Neural progenitor cell (in vitro differentiated cells): Measurements from ENCODE around the gene SOCS4. TPM values are rescaled to one million over a fixed set of nuclear protein-coding genes. Genes with fewer than 3 reads are reported as not detected.

Experiments
- DNase-seq: peaks from one replicate; pipeline ENCODE4 v3.0.0-alpha.2; 2016; ENCODE audit warnings: low spot score
- H2AFZ ChIP-seq: fragments of 200-600 bp; sonication (generic); replicated peaks from 2 replicates; pipeline ENCODE4 v1.6.1; 2016; ENCODE audit warnings: antibody characterized with exemption
- H3F3A ChIP-seq: fragments of 200-600 bp; sonication (generic); 2 replicates; pipeline ENCODE4 v1.6.1; 2016; ENCODE audit warnings: antibody characterized with exemption, low read depth
- H3K27ac ChIP-seq: fragments of 200-600 bp; sonication (generic); 2 replicates; pipeline ENCODE4 v1.5.1; 2016; ENCODE audit warnings: mild to moderate bottlenecking
- H3K27me3 ChIP-seq: fragments of 200-600 bp; sonication (generic); 2 replicates; pipeline ENCODE4 v1.6.1; 2016; ENCODE audit warnings: mild to moderate bottlenecking, moderate library complexity
- H3K36me3 ChIP-seq: fragments of 200-600 bp; sonication (generic); 2 replicates; pipeline ENCODE4 v1.5.1; 2016
- H3K4me1 ChIP-seq: fragments of 200-600 bp; sonication (generic); 2 replicates; pipeline ENCODE4 v1.6.1; 2016; ENCODE audit warnings: mixed run types
- H3K4me2 ChIP-seq: fragments of 200-600 bp; sonication (generic); 2 replicates; pipeline ENCODE4 v1.6.1; 2016
- H3K4me3 ChIP-seq: fragments of 200-600 bp; sonication (generic); 2 replicates; pipeline ENCODE4 v1.5.1; 2016
- H3K79me2 ChIP-seq: fragments of 200-600 bp; sonication (generic); 2 replicates; pipeline ENCODE4 v1.6.1; 2016; ENCODE audit warnings: low read depth
- H3K9ac ChIP-seq: fragments of 200-600 bp; sonication (generic); 2 replicates; pipeline ENCODE4 v1.6.1; 2016
- H3K9me3 ChIP-seq: fragments of 200-600 bp; sonication (generic); 2 replicates; pipeline ENCODE4 v1.5.1; 2016; ENCODE audit warnings: low read depth
- H4K20me1 ChIP-seq: fragments of 200-600 bp; sonication (generic); 2 replicates; pipeline ENCODE4 v1.6.1; 2016; ENCODE audit warnings: low read depth
- H3K27ac Mint-ChIP-seq: 3 replicates; pipeline ENCODE4 v1.8.0; 2021; ENCODE audit warnings: mixed read lengths
- H3K27me3 Mint-ChIP-seq: 2 replicates; pipeline ENCODE4 v1.8.0; 2022; ENCODE audit warnings: low read depth, mild to moderate bottlenecking, inconsistent platforms, moderate library complexity, mixed read lengths; ENCODE audit not compliant: insufficient read depth
- H3K36me3 Mint-ChIP-seq: 3 replicates; pipeline ENCODE4 v1.8.0; 2021; ENCODE audit warnings: mixed read lengths
- H3K4me1 Mint-ChIP-seq: 3 replicates; pipeline ENCODE4 v1.8.0; 2021; ENCODE audit warnings: mixed read lengths
- H3K4me3 Mint-ChIP-seq: 3 replicates; pipeline ENCODE4 v1.8.0; 2021; ENCODE audit warnings: mild to moderate bottlenecking, moderate library complexity, mixed read lengths
- H3K9me3 Mint-ChIP-seq: 3 replicates; pipeline ENCODE4 v1.8.0; 2020; ENCODE audit warnings: mixed read lengths
- EZH2 ChIP-seq: fragments of 200-600 bp; sonication (generic); IDR thresholded peaks from 2 replicates; pipeline ENCODE4 v1.6.1; 2017; ENCODE audit warnings: antibody characterized with exemption, mild to moderate bottlenecking, moderate library complexity
- EZH2phosphoT487 ChIP-seq: fragments of 200-600 bp; sonication (generic); IDR thresholded peaks from 2 replicates; pipeline ENCODE4 v1.6.1; 2017; ENCODE audit warnings: antibody characterized with exemption
- total RNA-seq: library from RNA; depleted of rRNA; stranded (reverse); fragments of >200 nt; gene quantifications from 2 replicates; pipeline ENCODE4 v1.2.3, GENCODE V29; 2015; ENCODE audit warnings: low replicate concordance
- TF ChIP-seq, protein P1 (sequence below): fragments of 200-600 bp; sonication (generic); IDR thresholded peaks from 2 replicates; pipeline ENCODE4 v1.5.1; 2017; ENCODE audit warnings: antibody characterized with exemption, mild to moderate bottlenecking

Gene SOCS4
- total RNA-seq, 1 donor from 2014 or later = 32.6 TPM

DNA sequence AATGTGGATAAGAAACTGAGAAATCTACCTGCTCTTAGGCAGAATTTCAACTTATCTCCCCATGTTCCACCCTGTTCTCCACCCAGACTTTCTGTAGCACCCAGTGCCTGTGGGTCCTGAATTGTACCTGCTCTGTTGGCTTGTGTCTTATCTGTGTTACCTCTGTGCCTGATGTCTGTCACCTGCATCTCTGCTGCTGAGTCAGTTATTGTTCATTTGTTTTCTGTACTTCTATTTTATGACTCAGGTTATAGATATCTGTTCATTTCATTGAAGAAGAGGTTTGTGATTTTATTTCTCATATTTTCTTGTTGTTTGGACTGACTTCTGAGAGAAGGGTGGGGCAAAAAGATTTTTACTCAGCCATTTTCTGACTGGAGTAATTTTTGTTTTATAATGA, 11.7 kb downstream of the SOCS4 start:
- Histone ChIP-seq H3K27ac (no peak overlapping the region), H3K79me2 (peaks cover 47% of the 10 kb centered on the region), H3K27me3 (no peaks in the 10 kb centered on the region), H3K4me2 (no peak overlapping the region), H3K9me3 (no peaks in the 10 kb centered on the region), H2AFZ (no peak overlapping the region), H3K9ac (no peak overlapping the region), H3K36me3 (peaks cover 4% of the 10 kb centered on the region), H3K4me3 (no peak overlapping the region), H3F3A (peaks cover 7% of the 10 kb centered on the region), H3K4me1 (no peaks in the 10 kb centered on the region), H4K20me1 (no peaks in the 10 kb centered on the region)
- Mint-ChIP-seq H3K27me3 (no peaks in the 10 kb centered on the region), H3K9me3 (peaks cover 7% of the 10 kb centered on the region), H3K27ac (no peak overlapping the region), H3K36me3 (peaks cover 33% of the 10 kb centered on the region), H3K4me3 (no peak overlapping the region), H3K4me1 (no peaks in the 10 kb centered on the region)
- TF ChIP-seq, protein P1, sequence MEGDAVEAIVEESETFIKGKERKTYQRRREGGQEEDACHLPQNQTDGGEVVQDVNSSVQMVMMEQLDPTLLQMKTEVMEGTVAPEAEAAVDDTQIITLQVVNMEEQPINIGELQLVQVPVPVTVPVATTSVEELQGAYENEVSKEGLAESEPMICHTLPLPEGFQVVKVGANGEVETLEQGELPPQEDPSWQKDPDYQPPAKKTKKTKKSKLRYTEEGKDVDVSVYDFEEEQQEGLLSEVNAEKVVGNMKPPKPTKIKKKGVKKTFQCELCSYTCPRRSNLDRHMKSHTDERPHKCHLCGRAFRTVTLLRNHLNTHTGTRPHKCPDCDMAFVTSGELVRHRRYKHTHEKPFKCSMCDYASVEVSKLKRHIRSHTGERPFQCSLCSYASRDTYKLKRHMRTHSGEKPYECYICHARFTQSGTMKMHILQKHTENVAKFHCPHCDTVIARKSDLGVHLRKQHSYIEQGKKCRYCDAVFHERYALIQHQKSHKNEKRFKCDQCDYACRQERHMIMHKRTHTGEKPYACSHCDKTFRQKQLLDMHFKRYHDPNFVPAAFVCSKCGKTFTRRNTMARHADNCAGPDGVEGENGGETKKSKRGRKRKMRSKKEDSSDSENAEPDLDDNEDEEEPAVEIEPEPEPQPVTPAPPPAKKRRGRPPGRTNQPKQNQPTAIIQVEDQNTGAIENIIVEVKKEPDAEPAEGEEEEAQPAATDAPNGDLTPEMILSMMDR = no peak
- TF ChIP-seq EZH2phosphoT487 = no peak
- TF ChIP-seq EZH2 = no peak
- no peak for DNase-seq

DNA sequence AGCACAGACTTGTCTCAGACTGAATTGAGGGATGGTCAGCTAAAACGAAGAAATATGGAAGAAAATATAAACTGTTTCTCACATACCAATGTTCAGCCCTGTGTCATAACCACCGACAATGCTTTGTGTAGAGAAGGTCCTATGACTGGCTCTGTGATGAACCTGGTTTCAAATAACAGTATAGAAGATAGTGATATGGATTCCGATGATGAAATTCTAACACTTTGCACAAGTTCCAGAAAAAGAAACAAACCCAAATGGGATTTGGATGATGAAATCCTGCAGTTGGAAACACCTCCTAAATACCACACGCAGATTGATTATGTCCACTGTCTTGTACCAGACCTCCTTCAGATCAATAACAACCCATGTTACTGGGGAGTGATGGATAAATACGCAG, 16.5 kb downstream of the SOCS4 start:
- TF ChIP-seq EZH2 = no peak
- no peak overlapping the region for H3K27ac Mint-ChIP-seq
- H2AFZ ChIP-seq = no peak overlapping the region
- peaks cover 15% of the 10 kb centered on the region for H3K79me2 ChIP-seq
- H3K4me1 ChIP-seq = no peaks in the 10 kb centered on the region
- H4K20me1 ChIP-seq = no peaks in the 10 kb centered on the region
- no peaks in the 10 kb centered on the region for H3K9me3 ChIP-seq
- no peak overlapping the region for H3K4me3 ChIP-seq
- peaks cover 1% of the 10 kb centered on the region for H3K9me3 Mint-ChIP-seq
- no peak for DNase-seq
- H3K27me3 ChIP-seq = no peaks in the 10 kb centered on the region
- no peak overlapping the region for H3K9ac ChIP-seq
- no peak overlapping the region for H3K4me2 ChIP-seq
- peaks cover 12% of the 10 kb centered on the region for H3K36me3 Mint-ChIP-seq
- H3F3A ChIP-seq = peaks cover 22% of the 10 kb centered on the region
- H3K4me3 Mint-ChIP-seq = no peak overlapping the region
- H3K4me1 Mint-ChIP-seq = no peaks in the 10 kb centered on the region
- H3K36me3 ChIP-seq = peaks cover 4% of the 10 kb centered on the region
- H3K27ac ChIP-seq = no peak overlapping the region
- H3K27me3 Mint-ChIP-seq = no peaks in the 10 kb centered on the region

DNA sequence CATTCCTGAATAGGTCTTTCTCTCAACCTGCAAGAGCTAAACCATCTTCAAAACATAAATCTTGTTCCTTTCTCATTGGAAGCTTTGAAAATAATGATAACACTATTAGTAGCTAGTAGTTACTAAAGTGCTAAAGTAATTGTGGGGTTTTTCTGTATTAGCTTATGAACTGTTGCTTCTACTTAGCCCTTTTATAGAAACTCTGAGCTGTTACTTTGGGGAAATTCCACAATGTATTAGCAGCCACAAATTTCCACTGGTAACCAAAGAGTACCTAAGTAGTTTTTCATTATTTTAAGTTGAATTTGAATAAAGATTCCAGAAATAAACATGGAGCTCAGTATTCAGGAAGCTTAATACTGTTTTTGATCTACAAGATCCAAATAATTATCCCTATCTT, 18.1 kb downstream of the SOCS4 start:
- Mint-ChIP-seq H3K4me3 (no peak overlapping the region), H3K36me3 (peaks cover 7% of the 10 kb centered on the region), H3K4me1 (no peaks in the 10 kb centered on the region), H3K27ac (no peak overlapping the region), H3K9me3 (no peaks in the 10 kb centered on the region), H3K27me3 (no peaks in the 10 kb centered on the region)
- Histone ChIP-seq H2AFZ (no peak overlapping the region), H4K20me1 (no peaks in the 10 kb centered on the region), H3K9ac (no peak overlapping the region), H3K4me3 (no peak overlapping the region), H3K27me3 (no peaks in the 10 kb centered on the region), H3K4me2 (no peak overlapping the region), H3F3A (peaks cover 31% of the 10 kb centered on the region), H3K36me3 (peaks cover 4% of the 10 kb centered on the region), H3K9me3 (no peaks in the 10 kb centered on the region), H3K4me1 (no peaks in the 10 kb centered on the region), H3K79me2 (peaks cover 7% of the 10 kb centered on the region), H3K27ac (no peak overlapping the region)
- no peak for DNase-seq
- TF ChIP-seq EZH2 = no peak
- TF ChIP-seq EZH2phosphoT487 = no peak
- TF ChIP-seq, protein P1 = no peak

DNA sequence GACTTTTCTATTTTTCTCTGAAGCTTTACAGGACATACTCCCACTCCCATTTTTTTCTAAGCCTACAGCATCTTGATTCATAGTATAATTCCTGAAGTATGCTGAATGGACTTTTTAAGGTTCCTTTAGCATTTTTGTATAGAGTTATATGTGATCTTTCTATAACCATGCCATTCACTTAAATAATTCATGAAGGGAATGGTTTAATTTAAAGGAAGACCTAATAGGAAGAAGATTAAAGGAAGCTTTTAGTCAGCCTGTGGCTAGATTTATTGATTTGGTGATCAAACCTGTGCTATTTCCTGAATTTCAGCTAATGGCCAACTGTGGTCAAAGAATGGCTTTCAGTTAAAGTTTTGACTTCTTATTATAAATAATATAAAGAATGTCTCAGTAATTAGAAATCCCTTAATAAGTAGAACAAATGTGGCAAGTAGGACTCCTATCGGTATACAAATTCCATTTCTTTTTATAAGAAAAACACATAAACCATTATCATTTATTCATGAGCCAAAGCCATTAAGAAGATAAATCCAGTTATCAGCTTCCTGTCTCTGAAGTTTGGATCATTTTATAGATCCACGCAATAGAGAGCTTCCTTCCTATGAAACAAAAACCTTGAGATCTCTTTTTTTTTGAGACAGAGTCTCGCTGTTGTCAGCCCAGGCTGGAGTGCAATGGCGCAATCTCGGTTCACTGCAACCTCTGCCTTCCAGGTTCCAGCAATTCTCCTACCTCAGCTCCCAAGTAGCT, 20.4 kb downstream of the SOCS4 start:
- Histone ChIP-seq H4K20me1 (no peaks in the 10 kb centered on the region), H3F3A (peaks cover 42% of the 10 kb centered on the region), H3K27ac (no peak overlapping the region), H3K9ac (no peak overlapping the region), H3K9me3 (no peaks in the 10 kb centered on the region), H3K4me2 (no peak overlapping the region), H3K4me3 (no peak overlapping the region), H3K27me3 (no peaks in the 10 kb centered on the region), H3K79me2 (peaks cover 9% of the 10 kb centered on the region), H3K4me1 (peaks cover 4% of the 10 kb centered on the region), H3K36me3 (peaks cover 4% of the 10 kb centered on the region), H2AFZ (no peak overlapping the region)
- H3K4me1 Mint-ChIP-seq = peaks cover 10% of the 10 kb centered on the region
- TF ChIP-seq, protein P1 = no peak
- TF ChIP-seq EZH2phosphoT487 (no peak), EZH2 (no peak)
- peaks cover 2% of the 10 kb centered on the region for H3K9me3 Mint-ChIP-seq
- peaks cover 12% of the 10 kb centered on the region for H3K36me3 Mint-ChIP-seq
- no peak overlapping the region for H3K27ac Mint-ChIP-seq
- no peaks in the 10 kb centered on the region for H3K27me3 Mint-ChIP-seq
- no peak overlapping the region for H3K4me3 Mint-ChIP-seq
- no peak for DNase-seq
